GM12864 (cell line): ENCODE results near the gene IDE.

Experiments
- DNase-seq: peaks from one replicate; pipeline ENCODE4 v3.0.0-alpha.2; 2011; ENCODE audit warnings: low read depth
- H3K4me3 ChIP-seq: 2 replicates; pipeline ENCODE4 v1.5.1; 2011; ENCODE audit warnings: mild to moderate bottlenecking, low read depth, low read length, control low read depth
- TF ChIP-seq, protein P1 (sequence below): IDR thresholded peaks from 2 replicates; pipeline ENCODE4 v1.5.1; 2011; ENCODE audit warnings: low read depth, mild to moderate bottlenecking, moderate library complexity, low read length, control low read depth, inconsistent platforms; ENCODE audit errors: missing control alignments

The IDE gene

DNA sequence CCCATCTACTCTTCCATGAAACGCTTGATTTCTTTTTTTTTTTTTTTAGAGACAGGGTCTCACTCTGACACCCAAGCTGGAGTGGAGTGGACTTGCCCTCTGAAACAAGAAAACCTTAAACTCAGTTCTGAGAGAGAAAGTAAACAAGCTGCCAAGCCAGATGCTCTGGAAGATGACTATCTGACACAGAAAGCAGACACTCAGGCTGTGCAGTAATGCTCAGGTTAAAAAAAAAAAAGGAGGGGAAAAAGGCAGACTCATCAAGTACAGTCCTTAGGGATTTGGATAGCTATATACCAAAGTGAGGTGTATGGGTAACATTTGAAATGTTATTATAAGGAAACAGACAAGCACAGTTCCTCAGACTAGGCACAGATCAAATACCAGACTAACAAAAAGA is 80.5 kb downstream of the IDE start:
- no peak overlapping the region for H3K4me3 ChIP-seq
- TF ChIP-seq, protein P1, sequence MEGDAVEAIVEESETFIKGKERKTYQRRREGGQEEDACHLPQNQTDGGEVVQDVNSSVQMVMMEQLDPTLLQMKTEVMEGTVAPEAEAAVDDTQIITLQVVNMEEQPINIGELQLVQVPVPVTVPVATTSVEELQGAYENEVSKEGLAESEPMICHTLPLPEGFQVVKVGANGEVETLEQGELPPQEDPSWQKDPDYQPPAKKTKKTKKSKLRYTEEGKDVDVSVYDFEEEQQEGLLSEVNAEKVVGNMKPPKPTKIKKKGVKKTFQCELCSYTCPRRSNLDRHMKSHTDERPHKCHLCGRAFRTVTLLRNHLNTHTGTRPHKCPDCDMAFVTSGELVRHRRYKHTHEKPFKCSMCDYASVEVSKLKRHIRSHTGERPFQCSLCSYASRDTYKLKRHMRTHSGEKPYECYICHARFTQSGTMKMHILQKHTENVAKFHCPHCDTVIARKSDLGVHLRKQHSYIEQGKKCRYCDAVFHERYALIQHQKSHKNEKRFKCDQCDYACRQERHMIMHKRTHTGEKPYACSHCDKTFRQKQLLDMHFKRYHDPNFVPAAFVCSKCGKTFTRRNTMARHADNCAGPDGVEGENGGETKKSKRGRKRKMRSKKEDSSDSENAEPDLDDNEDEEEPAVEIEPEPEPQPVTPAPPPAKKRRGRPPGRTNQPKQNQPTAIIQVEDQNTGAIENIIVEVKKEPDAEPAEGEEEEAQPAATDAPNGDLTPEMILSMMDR, result no peak
- DNase-seq, result no peak

DNA sequence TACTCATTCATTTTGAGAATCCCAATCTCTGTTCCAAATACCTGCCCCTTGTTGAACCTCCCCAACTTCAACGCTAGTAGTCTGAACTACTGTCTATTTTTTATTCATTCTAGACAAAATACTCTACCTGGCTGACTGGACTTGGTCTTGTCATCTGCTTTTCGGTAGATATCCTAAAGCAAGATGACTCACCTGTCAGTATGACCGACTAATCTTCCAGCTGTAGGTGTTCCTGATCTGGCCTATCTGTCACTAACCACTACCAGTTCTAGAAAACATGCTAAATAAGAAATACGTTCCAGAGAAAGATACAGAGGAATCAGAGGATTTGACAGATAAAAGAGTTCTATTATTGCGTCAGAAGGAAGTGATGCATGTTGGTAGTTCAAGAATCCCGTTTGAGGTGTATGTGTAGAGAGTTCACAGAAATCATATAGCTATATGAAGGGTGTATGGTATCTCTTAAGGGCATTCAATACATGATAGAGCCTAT is 81.1 kb downstream of the IDE start:
- TF ChIP-seq, protein P1, result no peak
- H3K4me3 ChIP-seq, result no peak overlapping the region
- DNase-seq, result no peak

DNA sequence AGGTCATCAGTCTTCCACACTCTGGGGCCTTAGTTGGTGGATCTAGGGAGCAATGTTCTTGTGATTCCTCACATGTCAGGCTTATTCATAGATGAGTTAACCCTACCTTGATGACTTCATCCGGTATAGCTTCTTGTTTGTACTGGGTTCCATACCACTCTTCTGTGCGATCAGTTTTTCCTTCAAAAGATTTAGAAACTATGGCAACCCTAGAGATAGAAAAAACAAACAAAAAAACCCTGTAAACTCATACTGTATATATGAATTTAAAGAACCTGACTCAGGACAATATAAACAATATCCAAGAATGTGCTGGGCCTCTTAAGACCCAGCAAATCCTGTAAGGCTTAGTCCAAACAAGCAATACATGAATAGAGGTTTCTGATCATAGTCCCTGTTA is 83.5 kb downstream of the IDE start:
- TF ChIP-seq, protein P1, result no peak
- DNase-seq, result no peak
- no peak overlapping the region for H3K4me3 ChIP-seq

DNA sequence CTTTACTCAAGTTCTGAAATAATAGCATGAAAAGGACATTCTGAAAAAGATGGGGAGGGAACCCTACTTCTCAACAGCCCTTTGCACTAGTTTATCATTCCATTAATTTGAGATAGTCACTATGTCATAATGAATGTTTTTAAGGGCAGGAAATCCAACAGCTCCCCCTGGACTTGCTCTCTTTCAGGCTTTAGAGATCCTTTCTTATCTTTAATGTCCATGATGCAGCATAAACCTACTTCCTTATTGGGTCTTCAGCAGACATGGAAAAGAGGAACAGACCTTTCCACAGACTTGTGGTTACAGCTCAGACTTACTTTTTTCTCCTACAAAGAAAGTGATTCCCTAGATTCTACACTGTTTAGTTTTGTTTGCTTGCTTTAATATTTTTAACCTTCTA is 87.3 kb downstream of the IDE start:
- TF ChIP-seq, protein P1, result no peak
- no peak overlapping the region for H3K4me3 ChIP-seq
- DNase-seq, result no peak

DNA sequence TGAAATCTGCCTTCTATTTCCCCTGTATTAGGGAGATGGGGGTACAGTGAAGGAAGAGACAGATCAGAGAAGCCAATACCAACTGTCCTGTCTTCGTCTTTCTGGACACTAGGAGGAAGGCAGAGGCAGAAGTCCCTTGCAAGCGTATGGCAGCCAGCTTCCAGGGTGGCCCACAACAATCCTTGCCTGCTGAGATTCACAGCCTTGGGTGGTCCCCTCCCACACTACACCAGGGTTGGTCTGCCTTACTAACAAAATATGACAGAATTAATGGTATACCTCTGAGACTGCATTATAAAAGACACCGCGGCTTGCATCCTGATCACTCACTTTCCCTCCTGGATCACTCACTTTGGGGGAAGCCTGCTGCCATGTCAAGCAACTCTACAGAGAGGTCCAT is 90.4 kb downstream of the IDE start:
- TF ChIP-seq, protein P1, result no peak

DNA sequence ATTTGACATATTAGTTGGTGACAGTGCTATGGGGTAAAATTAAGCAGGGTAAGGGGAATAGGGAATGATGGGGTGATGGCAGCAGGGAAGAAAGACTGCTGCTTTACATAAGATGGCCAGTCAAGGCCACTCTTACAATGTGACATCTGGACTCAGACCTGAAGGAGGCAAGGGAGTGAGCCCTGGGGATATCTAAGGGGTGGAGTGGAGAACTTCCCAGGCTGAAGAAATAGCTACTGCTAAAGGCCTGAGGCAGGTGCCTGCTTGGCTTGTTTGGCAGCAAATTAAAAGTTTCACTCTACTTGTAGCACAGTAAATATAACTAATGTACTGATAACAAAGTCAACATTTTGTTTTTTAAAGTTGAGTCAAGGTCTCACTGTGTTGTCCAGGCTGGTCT is 93.5 kb downstream of the IDE start:
- TF ChIP-seq, protein P1, result no peak
- no peak for DNase-seq
- H3K4me3 ChIP-seq, result no peak overlapping the region

More for the DNA sequence above, 90.4 kb downstream of the IDE start:
- DNase-seq, result no peak
- H3K4me3 ChIP-seq, result no peak overlapping the region

DNA sequence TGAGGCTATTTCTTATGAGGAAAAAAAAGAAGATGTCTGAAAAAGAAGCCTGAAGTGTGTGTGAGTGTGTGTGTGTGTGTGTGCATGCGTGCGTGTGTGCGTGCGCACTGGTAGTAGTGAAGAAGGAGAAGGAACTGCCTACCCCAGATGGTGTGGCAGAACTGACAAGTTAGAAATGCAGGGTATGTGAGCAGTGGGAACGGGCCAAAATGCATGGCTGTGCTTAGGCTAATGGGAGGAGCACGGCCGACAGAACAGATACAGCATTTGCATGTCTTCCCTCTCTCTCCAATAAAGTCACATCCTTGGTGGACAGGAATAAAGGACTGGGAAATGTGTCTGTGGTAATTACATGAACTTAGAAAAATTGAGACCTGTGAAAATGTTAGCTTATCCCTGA is 94.3 kb downstream of the IDE start:
- no peak for DNase-seq
- TF ChIP-seq, protein P1, result no peak

More for the DNA sequence above, 94.3 kb downstream of the IDE start:
- no peak overlapping the region for H3K4me3 ChIP-seq
